ENCODE data around the gene TRAF7. TPM values are rescaled to one million over a fixed set of nuclear protein-coding genes. Genes with fewer than 3 reads are reported as not detected.

Gene TRAF7
- total RNA-seq, 2 donors from 2014 or later, result 22.7 to 29.3 TPM

GRCh38 chr16:2226918-2227317, 71.3 kb downstream of the TRAF7 start:
- H3K27me3 ChIP-seq, result no peaks in the 10 kb centered on the region
- no peak for DNase-seq
- no peak for ATAC-seq
- TF ChIP-seq, protein P1, sequence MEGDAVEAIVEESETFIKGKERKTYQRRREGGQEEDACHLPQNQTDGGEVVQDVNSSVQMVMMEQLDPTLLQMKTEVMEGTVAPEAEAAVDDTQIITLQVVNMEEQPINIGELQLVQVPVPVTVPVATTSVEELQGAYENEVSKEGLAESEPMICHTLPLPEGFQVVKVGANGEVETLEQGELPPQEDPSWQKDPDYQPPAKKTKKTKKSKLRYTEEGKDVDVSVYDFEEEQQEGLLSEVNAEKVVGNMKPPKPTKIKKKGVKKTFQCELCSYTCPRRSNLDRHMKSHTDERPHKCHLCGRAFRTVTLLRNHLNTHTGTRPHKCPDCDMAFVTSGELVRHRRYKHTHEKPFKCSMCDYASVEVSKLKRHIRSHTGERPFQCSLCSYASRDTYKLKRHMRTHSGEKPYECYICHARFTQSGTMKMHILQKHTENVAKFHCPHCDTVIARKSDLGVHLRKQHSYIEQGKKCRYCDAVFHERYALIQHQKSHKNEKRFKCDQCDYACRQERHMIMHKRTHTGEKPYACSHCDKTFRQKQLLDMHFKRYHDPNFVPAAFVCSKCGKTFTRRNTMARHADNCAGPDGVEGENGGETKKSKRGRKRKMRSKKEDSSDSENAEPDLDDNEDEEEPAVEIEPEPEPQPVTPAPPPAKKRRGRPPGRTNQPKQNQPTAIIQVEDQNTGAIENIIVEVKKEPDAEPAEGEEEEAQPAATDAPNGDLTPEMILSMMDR (IDR thresholded peaks at IDR 0.05), result no peak
- no peak for TF ChIP-seq POLR2A (IDR thresholded peaks at IDR 0.05)
- peaks cover 9 to 13% of the 10 kb centered on the region in 2 donors for H3K36me3 ChIP-seq (replicated peaks in 1 of 2; ENCODE audit: insufficient read depth in 1 of 2, low read depth in 2 of 2)
- peaks cover 32% of the 10 kb centered on the region for H3K4me1 ChIP-seq
- no peaks in the 10 kb centered on the region for H3K9me3 ChIP-seq
- WGBS, 2 donors, result 88 to 89% methylated on average over 6 of the region's 6 CpGs
- intact Hi-C loops (cut with DNase I), result no loop called here
- H3K27ac ChIP-seq, result no peak overlapping the region
- H3K4me3 ChIP-seq, result no peak overlapping the region

MicroRNAs encoded within 50 kb of the gene (microRNA counts, 767-probe panel; counts per million panel counts)
- 0 to 736 counts per million in 2 donors for microRNA hsa-miR-3180
- 0 to 4,020 counts per million in 2 donors for microRNA hsa-miR-4516

Small RNA genes lying within 50 kb of the gene (microRNA-seq; reads per million reads assigned to microRNA genes)
- gene MIR3180-5 (ENCODE audit: borderline number of aligned reads in 2 of 2, borderline replicate concordance in 2 of 2), result 0 reads per million in 2 donors
- 0 reads per million in 2 donors for gene MIR4516 (ENCODE audit: borderline number of aligned reads in 2 of 2, borderline replicate concordance in 2 of 2)
- gene MIR6511B1 (ENCODE audit: borderline number of aligned reads in 2 of 2, borderline replicate concordance in 2 of 2), result 0 reads per million in 2 donors

Small RNA genes lying within 50 kb of the gene (small RNA-seq; reads per million reads assigned to genes)
- gene MIR3180-5 (not detected), gene MIR4516 (not detected), gene RF00019 (not detected), gene SNORD60 (not detected)

Other genes with a start within 250 kb of the TRAF7 start
- not detected for gene HS3ST6, start 237.4 kb upstream of the TRAF7 start, total RNA-seq
- 10 to 100 TPM; 36.8 to 38.6 TPM for gene MSRB1, start 212.6 kb upstream of the TRAF7 start, total RNA-seq
- gene RPL3L, start 201.1 kb upstream of the TRAF7 start, total RNA-seq, result 10 to 100 TPM in 1 of 2 donors, not detected in 1; 16.5 TPM
- 10 to 100 TPM; 39.2 to 86.1 TPM for gene NDUFB10, start 196.2 kb upstream of the TRAF7 start, total RNA-seq
- gene RPS2, start 191.0 kb upstream of the TRAF7 start, total RNA-seq, result 1,000 to 10,000 TPM; 2,300 to 2,472 TPM
- not detected for gene RNF151, start 188.9 kb upstream of the TRAF7 start, total RNA-seq
- gene TBL3, start 183.7 kb upstream of the TRAF7 start, total RNA-seq, result 10 to 100 TPM; 38.9 to 40.7 TPM
- gene NOXO1, start 174.3 kb upstream of the TRAF7 start, total RNA-seq, result not detected
- gene GFER, start 171.6 kb upstream of the TRAF7 start, total RNA-seq, result 10 to 100 TPM; 13.2 to 35.9 TPM
- 1 to 10 TPM in 1 of 2 donors, under 1 TPM in 1; 0.33 to 1.6 TPM for gene SYNGR3, start 165.8 kb upstream of the TRAF7 start, total RNA-seq
- gene ZNF598, start 146.0 kb upstream of the TRAF7 start, total RNA-seq, result 10 to 100 TPM; 41.0 to 55.4 TPM
- not detected for gene NPW, start 136.0 kb upstream of the TRAF7 start, total RNA-seq
- 10 to 100 TPM; 32.7 to 87.3 TPM for gene NHERF2, start 128.9 kb upstream of the TRAF7 start, total RNA-seq
- 10 to 100 TPM; 15.2 to 19.7 TPM for gene NTHL1, start 107.9 kb upstream of the TRAF7 start, total RNA-seq
- gene TSC2, start 107.8 kb upstream of the TRAF7 start, total RNA-seq, result 100 to 1,000 TPM in 1 of 2 donors, 10 to 100 TPM in 1; 73.9 to 152 TPM
- 100 to 1,000 TPM in 1 of 2 donors, 10 to 100 TPM in 1; 78.9 to 237 TPM for gene PKD1, start 19.9 kb upstream of the TRAF7 start, total RNA-seq
- gene RAB26, start 7.2 kb upstream of the TRAF7 start, total RNA-seq, result 10 to 100 TPM; 25.4 to 28.8 TPM
- under 1 TPM; 0.66 to 0.78 TPM for gene CASKIN1, start 40.8 kb downstream of the TRAF7 start, total RNA-seq
- 10 to 100 TPM; 32.4 to 59.0 TPM for gene MLST8, start 49.7 kb downstream of the TRAF7 start, total RNA-seq
- gene BRICD5, start 55.1 kb downstream of the TRAF7 start, total RNA-seq, result 1 to 10 TPM; 1.8 to 3.3 TPM
- 10 to 100 TPM in 1 of 2 donors, 1 to 10 TPM in 1; 7.8 to 15.8 TPM for gene PGP, start 59.1 kb downstream of the TRAF7 start, total RNA-seq
- gene E4F1, start 67.8 kb downstream of the TRAF7 start, total RNA-seq, result 10 to 100 TPM; 22.3 to 48.1 TPM
- 1 to 10 TPM in 1 of 2 donors, not detected in 1; 1.3 TPM for gene DNASE1L2, start 80.7 kb downstream of the TRAF7 start, total RNA-seq
- 100 to 1,000 TPM in 1 of 2 donors, 10 to 100 TPM in 1; 58.9 to 102 TPM for gene ECI1, start 95.8 kb downstream of the TRAF7 start, total RNA-seq
- gene RNPS1, start 112.3 kb downstream of the TRAF7 start, total RNA-seq, result 10 to 100 TPM; 48.5 to 61.6 TPM
- gene ABCA3, start 184.9 kb downstream of the TRAF7 start, total RNA-seq, result 10 to 100 TPM; 13.8 to 21.0 TPM

Measured in body of pancreas (tissue), 4 donors.